GM18511 (cell line): ENCODE measurements around the gene VASN.
"Not testable (repeated sequence)": the region's sequence is repeated elsewhere in the genome, so short reads cannot be mapped to it uniquely, and the experiment has no call there.

Source experiments
- ATAC-seq: cut with Tn5 transposase; IDR thresholded peaks from one replicate; pipeline ENCODE4 v1.9.1; 2021; ENCODE audit warnings: mild to moderate bottlenecking, moderate library complexity; ENCODE audit not compliant: unreplicated experiment

The VASN gene

DNA sequence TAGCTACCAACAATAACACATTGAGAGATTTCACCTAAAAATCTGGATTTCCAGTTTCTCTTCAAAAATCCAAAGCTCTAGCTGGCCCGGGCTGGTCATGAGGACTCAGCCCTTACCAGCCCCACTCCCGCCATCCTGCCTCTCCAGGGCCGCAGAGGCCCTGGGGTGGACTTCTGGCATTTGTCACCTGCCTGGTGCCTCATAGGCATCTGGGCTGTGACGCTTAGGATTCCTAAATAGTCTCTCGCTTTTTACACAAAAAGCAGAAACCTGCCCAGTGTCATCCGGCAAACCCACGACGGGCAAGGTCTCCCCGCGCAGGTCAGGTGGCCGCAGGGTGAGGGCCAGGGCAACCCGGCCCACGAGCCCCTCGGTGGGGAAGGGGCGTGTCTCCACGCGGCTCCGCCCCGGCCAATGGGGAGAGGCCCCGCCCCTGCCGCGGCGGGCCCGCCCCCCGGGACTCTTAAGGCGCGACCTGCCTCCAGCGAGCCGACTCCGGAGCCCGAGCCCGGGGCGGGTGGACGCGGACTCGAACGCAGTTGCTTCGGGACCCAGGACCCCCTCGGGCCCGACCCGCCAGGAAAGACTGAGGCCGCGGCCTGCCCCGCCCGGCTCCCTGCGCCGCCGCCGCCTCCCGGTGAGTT, at the start of gene VASN:
Gene VASN, plus strand, starts transcription at position 492 of the 644 bp plus-strand sequence. CDS start 9,030 bp downstream, outside the sequence.
- ATAC-seq: peak; percentile 64

DNA sequence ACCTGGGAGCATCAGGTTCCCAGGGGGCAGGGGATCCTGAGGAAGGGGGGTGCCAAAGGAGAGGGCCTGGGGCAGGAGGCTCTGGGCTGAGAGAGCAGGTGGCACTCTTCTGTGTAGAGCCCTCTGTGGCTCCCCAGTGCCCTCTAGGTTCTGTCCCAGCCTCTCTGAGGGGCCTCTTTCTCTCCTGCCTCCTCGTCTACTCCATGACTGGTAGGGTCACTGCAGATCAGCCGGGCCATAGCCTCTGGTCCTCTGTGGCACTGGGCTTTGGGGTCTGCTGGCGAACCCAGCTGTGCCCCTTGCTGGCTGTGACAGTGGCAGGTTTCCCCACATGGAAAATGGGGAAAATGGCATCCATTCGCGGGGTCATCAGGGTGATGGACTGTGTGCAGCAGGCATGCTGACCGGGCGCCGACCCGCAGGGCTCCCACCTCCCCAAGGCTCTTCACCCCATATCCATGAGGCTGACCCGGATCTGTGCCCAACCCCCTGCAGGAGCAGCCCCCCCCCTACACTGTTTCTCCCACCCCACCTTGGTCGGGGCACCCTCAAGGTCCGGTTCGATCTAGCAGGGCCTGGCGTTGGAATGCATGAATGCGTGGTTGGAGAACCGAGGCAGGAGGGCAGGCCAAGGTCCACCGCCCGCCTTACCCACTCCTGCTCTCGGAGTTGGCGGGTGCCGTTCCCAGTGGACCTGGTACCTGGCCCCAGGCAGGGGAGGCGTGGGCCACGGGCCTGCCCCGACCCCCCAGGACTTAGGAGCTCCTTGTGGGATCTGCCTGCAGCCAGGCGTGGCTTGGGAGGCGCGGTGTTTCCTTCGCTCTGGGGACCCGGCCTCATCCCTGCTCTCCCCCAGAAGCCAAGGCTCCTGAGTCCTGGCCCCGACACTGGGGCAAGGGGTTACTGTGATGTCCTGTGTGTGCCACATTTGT, 49.3 kb upstream of the VASN start:
- ATAC-seq: no peak

DNA sequence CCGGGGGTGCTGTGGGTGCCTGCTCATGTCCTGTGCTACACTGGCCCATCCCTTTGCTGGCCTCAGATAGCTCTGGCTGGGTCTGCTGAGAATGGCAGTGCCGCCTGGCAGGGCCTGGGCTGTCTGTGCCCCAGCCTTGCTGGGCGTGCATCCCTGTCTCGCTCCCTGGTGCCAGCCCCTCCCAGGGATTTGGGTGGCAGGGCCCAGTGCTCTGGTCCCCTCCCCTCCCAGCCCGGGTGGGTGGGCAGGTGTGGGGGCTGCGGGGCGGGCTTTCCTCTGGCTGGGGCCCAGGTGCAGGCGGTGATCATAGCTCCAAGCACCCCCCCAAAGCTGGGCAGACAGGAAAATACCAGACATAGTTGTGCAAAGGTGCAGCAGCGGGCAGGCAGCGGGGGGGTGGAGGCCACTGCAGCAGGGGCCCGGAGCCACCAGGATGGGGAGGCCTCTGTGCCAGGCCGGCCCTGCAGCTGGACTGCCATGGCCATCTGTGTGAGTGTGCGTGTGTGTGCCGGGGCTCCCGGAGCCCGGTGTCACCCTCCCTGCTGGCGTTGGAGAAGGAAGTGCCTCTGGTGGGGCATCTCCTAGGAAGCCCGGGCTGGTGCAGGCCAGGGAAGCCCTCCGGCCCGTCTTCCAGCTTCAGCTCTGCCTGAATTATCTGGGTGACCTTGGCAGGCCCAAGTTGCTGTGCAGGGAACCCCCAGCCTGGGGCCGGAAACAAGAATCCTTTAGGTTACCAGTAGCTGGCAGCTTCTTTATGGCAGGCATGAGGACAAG, 48.4 kb upstream of the VASN start:
- no peak for ATAC-seq

DNA sequence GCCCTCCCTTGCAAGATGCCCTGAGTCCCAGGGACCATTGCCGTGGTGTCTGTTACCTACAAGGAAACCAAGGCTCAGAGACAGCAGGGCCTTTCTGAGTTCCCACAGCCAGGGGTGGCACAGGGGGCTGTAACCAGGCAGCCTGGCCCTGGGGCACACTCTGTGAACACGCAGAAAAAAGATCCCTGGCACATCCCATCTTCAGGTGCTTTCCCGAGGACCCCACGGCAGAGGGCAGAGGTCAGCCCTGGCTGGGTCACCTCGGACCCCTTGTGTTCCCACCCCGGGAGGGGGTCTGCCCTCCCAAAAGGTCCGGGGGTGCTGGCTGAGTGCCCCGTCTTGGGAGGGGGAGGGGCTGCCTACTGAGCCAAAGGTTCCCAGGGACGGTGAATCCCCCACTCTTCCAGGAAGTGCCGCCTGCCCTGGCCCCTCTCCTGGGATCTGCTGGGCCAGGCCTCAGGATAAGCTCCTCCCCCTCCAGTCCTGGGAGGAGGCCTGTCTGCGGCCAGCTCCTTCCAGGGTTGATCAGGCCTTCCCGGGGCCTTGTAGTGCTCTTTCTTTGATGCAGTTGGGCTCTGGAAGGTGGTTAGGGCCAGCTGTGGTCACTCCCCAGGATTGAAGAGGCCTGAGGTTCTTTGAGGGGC, 47.7 kb upstream of the VASN start:
- ATAC-seq: no peak

DNA sequence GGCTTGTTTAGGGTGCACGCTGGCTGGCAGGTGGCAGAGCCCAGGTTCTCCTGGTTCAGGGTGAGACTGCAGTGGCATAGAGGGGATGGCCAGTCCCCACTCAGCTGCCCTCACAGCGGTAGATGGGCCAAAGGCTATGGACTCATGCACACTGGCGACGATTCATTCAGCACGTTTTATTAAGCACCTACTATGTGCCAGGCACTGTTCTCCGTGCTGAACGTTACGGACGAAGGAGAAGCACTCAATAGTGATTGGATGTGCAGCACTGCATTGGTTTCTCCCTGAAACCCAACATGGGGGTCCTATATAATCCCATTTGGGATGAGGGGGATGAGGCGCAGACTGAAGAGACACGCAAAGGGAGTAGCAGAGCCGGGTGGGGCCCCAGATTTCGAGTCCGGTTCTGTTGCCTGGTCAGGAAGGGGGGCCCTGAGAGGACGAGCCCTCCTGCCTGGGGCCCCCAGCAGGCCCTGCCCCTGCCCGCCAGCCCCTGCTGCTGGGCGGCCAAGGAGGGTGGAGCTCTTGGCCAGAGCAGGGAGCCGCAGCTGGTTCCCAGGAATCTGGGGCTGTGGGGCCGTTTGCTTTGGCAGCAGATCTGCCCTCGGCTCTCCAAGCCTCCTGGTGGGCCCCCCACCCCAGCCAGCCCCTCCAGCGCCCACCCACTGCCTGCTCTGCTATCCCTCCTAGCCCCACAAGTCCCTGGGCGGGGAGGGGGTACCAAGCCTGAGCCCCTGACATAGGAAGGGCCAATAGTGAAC, 47.0 kb upstream of the VASN start:
- ATAC-seq: no peak

DNA sequence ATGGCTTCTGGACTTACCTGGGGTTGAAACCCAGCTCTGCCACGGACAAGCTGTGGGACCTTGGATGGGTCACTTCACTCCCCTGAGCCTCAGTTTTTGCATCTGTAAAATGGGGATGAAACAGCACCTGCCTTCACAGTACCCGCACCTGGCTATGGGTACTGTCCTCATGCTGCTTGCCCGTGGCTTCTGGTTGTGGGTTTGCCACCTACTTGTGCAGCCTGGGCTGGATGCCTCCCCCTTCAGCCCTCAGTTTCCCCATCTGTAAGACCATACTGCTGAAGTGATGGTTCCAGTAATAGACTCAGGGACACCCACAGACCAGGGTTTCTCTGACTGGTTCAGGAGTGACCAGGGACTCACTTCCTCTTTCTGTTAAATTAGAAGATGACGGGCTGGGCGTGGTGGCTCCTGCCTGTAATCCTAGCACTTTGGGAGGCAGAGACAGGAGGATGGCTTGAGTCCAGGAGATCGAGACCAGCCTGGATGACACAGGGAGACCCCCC, 46.3 kb upstream of the VASN start:
- no peak for ATAC-seq

DNA sequence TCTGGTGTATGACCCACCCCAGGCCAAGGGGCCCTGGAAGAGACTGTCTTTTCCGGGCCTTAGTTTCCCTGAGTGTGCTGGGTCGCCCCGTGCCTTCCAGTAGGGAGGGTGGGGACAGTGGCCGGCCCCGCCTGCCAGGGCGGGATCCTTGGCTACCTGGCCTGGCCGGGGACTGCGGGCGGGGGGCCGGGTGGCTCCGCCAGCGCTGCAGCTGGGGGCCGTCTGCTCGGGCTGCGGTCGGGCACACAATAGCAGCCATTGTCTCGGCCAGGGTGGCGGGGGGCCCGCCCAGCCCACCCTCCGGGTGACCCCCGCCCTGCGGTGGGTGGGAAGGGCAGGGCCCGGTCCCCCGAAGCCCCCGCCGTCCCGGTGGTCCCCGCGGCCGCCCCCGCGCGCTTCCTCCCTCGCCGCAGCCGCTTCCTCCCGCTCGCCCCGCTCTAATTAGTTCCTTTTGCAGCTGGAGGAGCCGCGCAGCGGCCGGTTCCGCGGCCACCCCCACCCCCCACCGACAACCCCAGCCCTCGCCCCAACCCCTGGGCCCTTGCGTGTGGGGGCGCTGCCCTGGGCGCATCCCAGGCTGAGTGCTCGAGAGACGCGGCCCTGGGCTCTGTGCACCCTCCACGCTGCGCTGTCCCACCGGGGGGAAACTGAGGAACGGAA, 44.1 kb upstream of the VASN start:
- ATAC-seq: peak; percentile 28

DNA sequence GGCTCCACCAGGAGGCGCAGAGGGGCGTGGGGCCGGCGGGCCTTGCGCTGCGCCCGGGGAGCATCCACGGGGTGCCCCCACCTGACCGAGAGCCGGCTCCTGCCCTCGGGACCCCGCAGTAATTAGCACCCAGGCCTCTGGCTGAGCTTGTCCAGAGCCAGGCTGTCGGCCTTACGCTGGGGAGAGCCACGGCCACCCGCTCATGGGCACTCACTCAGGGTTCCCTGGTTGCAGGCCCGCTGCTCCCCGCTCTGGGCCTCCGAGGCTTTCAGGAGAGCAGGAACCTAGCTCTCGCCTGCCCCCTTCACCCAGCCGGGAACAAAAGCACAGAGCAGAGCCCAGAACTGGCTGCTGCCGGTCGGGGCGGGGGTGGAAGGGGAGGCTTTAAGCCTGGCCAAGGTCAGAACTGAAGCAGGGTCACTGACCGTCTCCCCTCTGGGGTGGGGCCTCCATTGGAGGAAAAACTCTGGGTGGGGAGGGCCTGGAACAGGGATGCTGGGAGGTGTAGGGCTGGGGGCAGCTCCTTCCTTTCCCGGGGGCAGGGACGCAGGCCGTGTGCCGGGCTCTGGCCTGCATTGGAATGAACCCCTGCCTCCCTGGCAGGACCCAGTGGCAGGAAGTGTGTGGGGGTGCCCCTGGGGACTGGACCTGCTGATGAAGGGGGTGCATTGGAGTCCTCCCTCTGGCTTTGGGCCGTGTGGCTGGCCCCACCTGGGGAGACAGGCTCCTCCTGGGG, 43.4 kb upstream of the VASN start:
- ATAC-seq: peak; percentile 54

DNA sequence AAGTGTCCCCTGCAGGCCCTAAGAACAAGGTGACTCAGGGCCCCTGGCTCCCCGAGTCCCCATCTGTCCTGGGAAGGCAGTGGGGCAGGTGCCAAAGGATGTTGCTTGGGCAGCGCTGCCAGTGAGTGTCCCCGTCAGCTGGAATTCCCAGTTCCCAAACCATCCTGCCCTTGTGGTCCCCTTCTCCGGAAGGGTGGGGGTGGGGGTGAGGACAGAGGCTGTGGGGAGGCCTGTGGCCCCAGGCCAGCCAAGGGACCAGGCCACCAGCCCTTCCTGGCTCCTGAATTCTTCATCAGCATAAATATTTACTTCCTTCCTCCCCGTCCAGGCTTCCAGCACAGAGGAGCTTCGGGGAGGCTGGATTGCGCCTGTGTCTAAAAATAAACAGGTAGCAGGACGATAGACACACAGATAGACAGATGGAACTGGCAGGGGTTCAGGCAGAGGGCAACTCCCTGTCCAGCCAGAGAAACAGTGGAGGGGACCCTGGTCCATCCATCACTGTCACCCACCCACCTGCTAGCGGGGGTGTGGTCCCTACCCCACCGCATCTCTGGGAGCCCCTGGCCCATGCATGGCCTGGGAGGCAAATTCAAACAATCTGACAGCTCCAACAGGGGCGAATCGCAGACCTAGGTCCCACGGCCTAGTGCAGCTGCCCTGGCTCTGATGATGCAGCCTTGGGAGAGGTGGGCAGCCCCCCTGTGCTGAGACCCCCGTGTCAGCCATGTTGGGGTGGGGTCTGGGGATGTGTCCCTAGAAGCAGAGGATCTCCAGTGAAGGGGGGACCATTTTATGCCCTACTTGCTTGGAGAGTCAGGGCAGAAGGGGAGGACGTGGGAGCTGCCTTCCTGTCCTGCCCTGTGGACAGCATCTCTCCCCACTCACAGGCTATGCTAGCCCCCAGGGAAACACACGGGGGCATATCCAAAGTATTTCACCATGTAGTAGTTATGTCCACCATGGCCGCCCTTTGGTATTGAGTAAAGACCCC, 42.6 kb upstream of the VASN start:
- ATAC-seq: no peak

DNA sequence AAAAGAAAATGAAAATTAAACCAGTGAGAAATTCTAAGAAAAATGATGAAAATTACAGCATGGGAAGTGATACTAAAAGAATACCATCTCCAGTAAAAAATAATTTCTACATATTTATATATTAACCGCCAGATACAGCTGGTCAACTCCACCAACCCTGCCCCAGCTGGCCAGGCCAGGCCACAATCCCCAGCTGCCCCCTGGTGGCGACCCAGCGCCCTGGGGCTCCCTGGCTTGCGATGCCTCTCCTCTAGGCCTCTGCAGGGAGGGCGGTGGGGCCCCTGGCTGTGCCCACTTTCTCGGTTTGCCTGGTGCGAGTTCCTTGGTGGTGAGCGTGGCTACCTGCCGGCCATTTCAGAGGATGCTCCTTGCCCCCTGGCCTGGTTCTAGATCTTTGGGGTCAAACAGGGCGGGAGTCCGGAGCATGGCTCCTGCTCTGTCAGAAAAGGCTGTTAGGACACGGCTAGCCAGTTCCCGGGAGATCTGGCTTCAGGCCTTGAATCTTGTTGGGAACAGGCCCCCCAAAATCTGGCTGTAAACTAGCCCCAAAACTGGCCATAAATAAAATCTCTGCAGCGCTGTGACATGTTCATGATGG, 41.3 kb upstream of the VASN start:
- ATAC-seq: no peak

DNA sequence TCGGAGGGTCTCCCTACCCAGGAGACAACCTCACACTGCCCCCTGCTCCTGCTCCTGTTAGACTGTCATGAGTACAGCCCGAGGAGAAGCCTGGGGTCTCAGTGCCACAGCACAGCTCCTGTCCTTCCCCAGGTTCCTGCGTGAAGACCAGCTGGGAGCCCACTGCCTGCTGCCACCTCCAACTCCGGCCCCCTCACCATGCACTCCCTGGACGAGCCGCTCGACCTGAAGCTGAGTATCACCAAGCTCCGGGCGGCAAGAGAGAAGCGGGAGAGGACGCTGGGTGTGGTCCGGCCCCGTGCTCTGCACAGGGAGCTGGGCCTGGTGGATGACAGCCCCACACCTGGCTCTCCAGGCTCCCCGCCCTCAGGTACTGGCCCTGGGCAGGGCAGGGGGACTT, 39.6 kb upstream of the VASN start:
- ATAC-seq: no peak

DNA sequence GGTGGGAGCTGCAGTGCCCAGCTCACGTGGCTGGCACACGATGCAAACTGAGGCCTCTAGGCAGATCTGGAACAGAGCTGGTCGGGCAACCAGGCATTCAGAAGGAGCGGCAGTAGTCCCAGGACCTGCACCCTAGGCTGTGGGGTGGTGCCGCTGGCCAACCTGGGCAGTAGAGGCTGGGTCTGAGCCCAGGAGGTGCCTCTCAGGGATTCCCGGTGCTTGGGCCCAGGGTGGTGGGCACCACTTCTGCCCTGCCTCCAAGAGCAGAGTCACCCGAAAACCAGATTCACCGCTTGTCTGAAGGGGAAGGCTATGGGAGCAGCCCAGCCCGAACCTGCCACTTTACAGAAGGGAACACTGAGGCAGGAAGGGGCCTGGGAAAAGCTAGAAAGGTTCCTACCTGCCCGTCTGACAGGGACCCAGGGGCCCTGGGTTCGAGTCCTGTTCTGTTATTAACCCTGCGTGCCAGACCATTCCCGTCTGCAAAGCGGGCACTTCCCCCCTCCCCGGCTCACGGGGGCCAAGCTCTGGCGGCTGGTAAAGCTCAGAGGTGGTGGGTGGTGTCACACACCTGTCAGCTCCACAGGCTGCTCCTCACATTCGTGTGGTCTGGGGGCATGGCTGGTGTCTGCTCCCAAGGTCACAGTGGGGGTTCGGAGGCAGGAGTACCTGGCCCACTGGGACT, 38.9 kb upstream of the VASN start:
- no peak for ATAC-seq

DNA sequence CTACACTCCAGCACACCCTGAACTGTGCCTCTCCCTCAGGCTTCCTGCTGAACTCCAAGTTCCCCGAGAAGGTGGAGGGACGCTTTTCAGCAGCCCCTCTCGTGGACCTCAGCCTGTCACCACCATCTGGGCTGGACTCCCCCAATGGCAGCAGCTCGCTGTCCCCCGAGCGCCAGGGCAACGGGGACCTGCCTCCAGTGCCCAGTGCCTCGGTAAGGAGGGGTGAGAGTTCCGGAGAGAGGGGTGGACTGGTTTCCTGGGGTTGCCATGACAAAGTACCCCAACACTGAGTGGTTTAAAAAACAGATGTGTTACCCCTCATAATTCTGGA, 38.4 kb upstream of the VASN start:
- no peak for ATAC-seq

DNA sequence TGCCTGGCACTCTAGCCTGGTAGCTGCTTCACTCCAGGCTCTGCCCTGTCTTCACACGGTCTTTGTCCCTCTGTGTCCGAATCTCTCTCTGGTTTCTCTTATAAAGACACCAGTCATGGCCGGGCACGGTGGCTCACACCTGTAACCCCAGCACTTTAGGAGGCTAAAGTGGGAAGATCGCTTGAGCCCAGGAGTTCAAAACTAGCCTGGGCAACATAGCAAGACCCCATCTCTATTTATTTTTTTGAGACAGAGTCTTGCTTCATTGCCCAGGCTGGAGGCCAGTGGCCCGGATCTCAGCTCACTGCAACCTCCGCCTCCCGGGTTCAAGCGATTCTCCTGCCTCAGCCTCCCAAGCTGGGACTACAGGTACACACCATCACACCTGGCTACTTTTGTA, 37.9 kb upstream of the VASN start:
- ATAC-seq: not testable (repeated sequence)

DNA sequence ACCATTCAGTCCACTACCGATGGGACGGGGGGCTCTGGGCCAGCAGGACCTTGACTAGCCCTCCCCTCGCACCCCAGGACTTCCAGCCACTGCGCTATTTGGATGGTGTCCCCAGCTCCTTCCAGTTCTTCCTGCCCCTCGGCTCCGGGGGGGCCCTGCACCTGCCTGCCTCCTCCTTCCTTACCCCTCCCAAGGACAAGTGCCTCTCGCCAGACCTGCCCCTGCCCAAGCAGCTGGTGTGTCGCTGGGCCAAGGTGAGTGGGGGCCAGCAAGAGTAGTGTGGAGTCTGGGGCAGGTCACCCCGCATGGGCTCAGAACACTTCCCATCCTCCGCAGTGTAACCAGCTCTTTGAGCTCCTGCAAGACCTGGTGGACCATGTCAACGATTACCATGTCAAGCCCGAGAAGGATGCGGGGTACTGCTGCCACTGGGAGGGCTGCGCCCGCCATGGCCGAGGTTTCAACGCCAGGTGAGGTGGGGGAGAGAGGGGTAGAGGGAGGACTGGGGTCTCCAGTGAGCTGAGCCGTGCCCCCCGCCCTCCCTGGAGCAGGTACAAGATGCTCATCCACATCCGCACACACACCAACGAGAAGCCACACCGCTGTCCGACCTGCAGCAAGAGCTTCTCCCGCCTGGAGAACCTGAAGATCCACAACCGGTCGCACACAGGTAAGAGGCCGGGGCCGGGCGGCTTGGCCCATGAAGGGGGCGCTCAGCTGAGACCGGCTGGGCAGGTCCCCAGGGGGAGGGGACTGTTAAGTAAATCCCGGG, 36.7 kb upstream of the VASN start:
- no peak for ATAC-seq
